ENCODE measurements around the gene DDX51. TPM values are rescaled to one million over a fixed set of nuclear protein-coding genes. Genes with fewer than 3 reads are reported as not detected.
A peak's percentile ranks its signal among the peaks of the same experiment; 100 is the strongest.
"Not testable (repeated sequence)": the region's sequence is repeated elsewhere in the genome, so short reads cannot be mapped to it uniquely, and the experiment has no call there.

DDX51 gene
- total RNA-seq, 1 experiment from 2014 or later = 26.7 TPM

DNA sequence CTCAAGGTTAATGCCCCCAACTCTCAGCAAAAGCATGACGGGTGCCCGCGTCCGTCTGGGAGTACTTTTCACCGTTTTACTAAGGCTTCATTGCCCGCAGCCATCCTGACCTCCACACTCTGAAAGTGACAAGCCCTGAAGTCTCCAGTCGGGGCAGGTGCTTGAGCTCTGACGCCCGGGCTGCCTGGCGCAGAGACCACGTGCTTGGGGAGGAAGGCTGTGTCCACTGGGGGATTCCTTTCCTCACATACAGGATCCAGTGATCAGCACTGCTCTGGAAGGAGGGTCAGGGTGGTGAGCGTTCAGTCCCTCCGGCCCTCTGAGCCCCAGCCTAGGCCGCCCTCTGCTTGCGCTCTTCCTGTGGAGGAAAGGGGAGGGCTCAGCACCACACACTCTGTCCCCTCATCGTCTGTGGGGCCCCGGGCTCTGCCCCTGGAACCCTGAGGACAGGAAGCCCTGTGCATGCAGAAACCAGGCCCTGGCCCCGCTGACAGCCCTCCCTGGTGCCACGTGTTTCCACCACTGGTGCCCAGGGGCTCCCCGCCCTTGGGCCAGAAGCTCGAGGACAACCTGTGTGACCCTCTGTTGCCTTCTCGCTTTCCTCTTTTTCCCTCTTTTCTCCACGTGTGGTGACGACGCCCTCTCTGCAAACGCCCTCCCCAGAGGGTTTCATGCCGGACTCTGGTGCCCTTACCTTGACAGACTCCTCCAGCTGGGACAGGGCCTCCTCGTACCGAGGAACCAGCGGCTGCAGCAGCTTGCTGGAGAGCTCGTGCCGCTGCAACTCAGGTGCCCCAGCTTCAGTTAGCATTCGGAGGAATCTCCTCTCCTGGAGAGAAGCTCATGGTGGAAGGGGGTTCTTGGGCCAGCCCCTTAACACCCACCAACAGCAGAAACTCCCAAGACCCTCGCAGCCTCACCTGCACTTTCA, 4.9 kb downstream of the DDX51 start:
- no peak overlapping the region for H3K4me2 ChIP-seq (ENCODE audit: low read length)
- no peak for TF ChIP-seq EZH2phosphoT487 (IDR thresholded peaks at IDR 0.05; ENCODE audit: borderline replicate concordance, low read length)
- no peak for TF ChIP-seq EZH2 (IDR thresholded peaks at IDR 0.05; ENCODE audit: low read length, unreplicated experiment)
- no peak for TF ChIP-seq CTCF (conservative IDR thresholded peaks at IDR 0.05; ENCODE audit: low read depth, low read length)
- ChIA-PET CTCF (no interaction called here), POLR2A (ENCODE audit: unreplicated experiment) (no interaction called here)
- H3K27me3 ChIP-seq (ENCODE audit: low read length) = no peaks in the 10 kb centered on the region
- intact Hi-C loops (cut with micrococcal nuclease) = no loop called here
- H3K27ac ChIP-seq (ENCODE audit: low read length) = no peak overlapping the region
- 0 out of 2 replicates have a peak, but pooled peaks cover 6% of the 10 kb centered on the region for H4K20me1 ChIP-seq (ENCODE audit: low read length)
- peaks cover 22% of the 10 kb centered on the region for H3K79me2 ChIP-seq (ENCODE audit: low read length)
- peaks cover 8% of the 10 kb centered on the region; the same call in 1 of the 2 replicates for H3K4me1 ChIP-seq (ENCODE audit: insufficient read depth, low read length)
- H3K9ac ChIP-seq (ENCODE audit: low read length) = no peak overlapping the region
- H3K36me3 ChIP-seq (ENCODE audit: low read depth, low read length) = peaks cover 36% of the 10 kb centered on the region
- no peak for DNase-seq
- no peaks in the 10 kb centered on the region for H3F3A ChIP-seq (ENCODE audit: low read length, unreplicated experiment)
- H2AFZ ChIP-seq (ENCODE audit: low read length) = no peak overlapping the region
- no peaks in the 10 kb centered on the region for H3K9me3 ChIP-seq (ENCODE audit: low read length)
- no peak for ATAC-seq
- H3K9me2 ChIP-seq (replicated peaks; ENCODE audit: low read length) = no peaks in the 10 kb centered on the region
- no TSS peak for BruUV-seq (replicated peaks)
- no peak overlapping the region for H3K4me3 ChIP-seq (ENCODE audit: low read length)

GRCh38 chr12:132137483-132138125, 6.5 kb downstream of the DDX51 start:
- Histone ChIP-seq H4K20me1 (ENCODE audit: low read length) (0 out of 2 replicates have a peak, but pooled peaks cover 4% of the 10 kb centered on the region), H3K36me3 (ENCODE audit: low read depth, low read length) (peaks cover 36% of the 10 kb centered on the region), H3K4me1 (ENCODE audit: insufficient read depth, low read length) (peaks cover 4% of the 10 kb centered on the region; the same call in 1 of the 2 replicates), H3K27ac (ENCODE audit: low read length) (no peak overlapping the region), H3K9ac (ENCODE audit: low read length) (no peak overlapping the region), H3K4me2 (ENCODE audit: low read length) (no peak overlapping the region), H3K9me2 (replicated peaks; ENCODE audit: low read length) (no peaks in the 10 kb centered on the region), H3K9me3 (ENCODE audit: low read length) (no peaks in the 10 kb centered on the region), H3F3A (ENCODE audit: low read length, unreplicated experiment) (no peaks in the 10 kb centered on the region), H3K79me2 (ENCODE audit: low read length) (peaks cover 11% of the 10 kb centered on the region), H3K27me3 (ENCODE audit: low read length) (no peaks in the 10 kb centered on the region), H3K4me3 (ENCODE audit: low read length) (no peak overlapping the region), H2AFZ (ENCODE audit: low read length) (no peak overlapping the region)
- POLR2A ChIA-PET (ENCODE audit: unreplicated experiment) = interaction anchor here (0.7 kb wide), 1 partner anchor 461 kb away, joined by 5 read pairs; no protein-coding TSS in a partner anchor
- intact Hi-C loops (cut with micrococcal nuclease) = no loop called here
- BruUV-seq (replicated peaks) = no TSS peak
- TF ChIP-seq EZH2phosphoT487 (IDR thresholded peaks at IDR 0.05; ENCODE audit: borderline replicate concordance, low read length) = no peak
- TF ChIP-seq CTCF (conservative IDR thresholded peaks at IDR 0.05; ENCODE audit: low read depth, low read length) = no peak
- CTCF ChIA-PET = no interaction called here
- no peak for DNase-seq
- peak; percentile 12 for ATAC-seq

- H3K79me2 ChIP-seq (ENCODE audit: low read length); H3K9me2 ChIP-seq (replicated peaks; ENCODE audit: low read length); H3K4me3 ChIP-seq (ENCODE audit: low read length); H3K4me1 ChIP-seq (ENCODE audit: insufficient read depth, low read length); H3K27me3 ChIP-seq (ENCODE audit: low read length); H4K20me1 ChIP-seq (ENCODE audit: low read length); H3F3A ChIP-seq (ENCODE audit: low read length, unreplicated experiment); H3K9me3 ChIP-seq (ENCODE audit: low read length); CTCF ChIA-PET; ATAC-seq; POLR2A ChIA-PET (ENCODE audit: unreplicated experiment); H3K9ac ChIP-seq (ENCODE audit: low read length); BruUV-seq (replicated peaks); intact Hi-C loops (cut with micrococcal nuclease); DNase-seq; H3K27ac ChIP-seq (ENCODE audit: low read length); H2AFZ ChIP-seq (ENCODE audit: low read length); H3K4me2 ChIP-seq (ENCODE audit: low read length): not testable (repeated sequence)
- H3K36me3 ChIP-seq (ENCODE audit: low read depth, low read length) = peaks cover 24% of the 10 kb centered on the region
These were observed 7.9 kb downstream of the DDX51 start for GRCh38 chr12:132136226-132136625.

- H3K9me2 ChIP-seq (replicated peaks; ENCODE audit: low read length); H3K4me3 ChIP-seq (ENCODE audit: low read length); H3F3A ChIP-seq (ENCODE audit: low read length, unreplicated experiment); CTCF ChIA-PET; H3K9ac ChIP-seq (ENCODE audit: low read length); H3K27me3 ChIP-seq (ENCODE audit: low read length); DNase-seq; H4K20me1 ChIP-seq (ENCODE audit: low read length); H3K9me3 ChIP-seq (ENCODE audit: low read length); POLR2A ChIA-PET (ENCODE audit: unreplicated experiment); BruUV-seq (replicated peaks); H3K79me2 ChIP-seq (ENCODE audit: low read length); H3K4me1 ChIP-seq (ENCODE audit: insufficient read depth, low read length); intact Hi-C loops (cut with micrococcal nuclease); H3K4me2 ChIP-seq (ENCODE audit: low read length); H3K27ac ChIP-seq (ENCODE audit: low read length); ATAC-seq; H2AFZ ChIP-seq (ENCODE audit: low read length): not testable (repeated sequence)
- peaks cover 10% of the 10 kb centered on the region; the same call in 1 of the 2 replicates for H3K36me3 ChIP-seq (ENCODE audit: low read depth, low read length)
These were observed 9.4 kb downstream of the DDX51 start for GRCh38 chr12:132134653-132135183.

All from PC-3 (cell line).